H9 (cell line): Measurements from ENCODE around the gene FAM24B. TPM values are rescaled to one million over a fixed set of nuclear protein-coding genes. Genes with fewer than 3 reads are reported as not detected.

Experiments used
- DNase-seq: peaks from one replicate; pipeline ENCODE4 v3.0.0-alpha.2; 2017
- H2AFZ ChIP-seq: one replicate; pipeline ENCODE4 v1.6.1; 2013; ENCODE audit warnings: mild to moderate bottlenecking, low read length, control low read depth, moderate library complexity
- H2AK5ac ChIP-seq: 2 replicates; pipeline ENCODE4 v1.6.1; 2013; ENCODE audit warnings: low read length, control low read depth, mixed read lengths; ENCODE audit not compliant: insufficient read length
- H2BK120ac ChIP-seq: one replicate; pipeline ENCODE4 v1.6.1; 2013; ENCODE audit warnings: low read depth, mild to moderate bottlenecking, low read length, control low read depth, inconsistent platforms; ENCODE audit not compliant: poor library complexity, severe bottlenecking
- H2BK12ac ChIP-seq: 2 replicates; pipeline ENCODE4 v1.6.1; 2013; ENCODE audit warnings: low read length, control low read depth, mixed read lengths, low read depth; ENCODE audit not compliant: insufficient read length
- H2BK15ac ChIP-seq: 2 replicates; pipeline ENCODE4 v1.6.1; 2013; ENCODE audit warnings: low read depth, low read length, control low read depth
- H2BK20ac ChIP-seq: one replicate; pipeline ENCODE4 v1.6.1; 2013; ENCODE audit warnings: low read depth, mild to moderate bottlenecking, low read length, control low read depth, inconsistent platforms; ENCODE audit not compliant: poor library complexity, severe bottlenecking
- H2BK5ac ChIP-seq: 2 replicates; pipeline ENCODE4 v1.6.1; 2013; ENCODE audit warnings: low read length, control low read depth, mixed read lengths; ENCODE audit not compliant: insufficient read length
- H3K14ac ChIP-seq: 2 replicates; pipeline ENCODE4 v1.6.1; 2013; ENCODE audit warnings: low read length, control low read depth; ENCODE audit not compliant: insufficient read depth
- H3K18ac ChIP-seq: 2 replicates; pipeline ENCODE4 v1.6.1; 2013; ENCODE audit warnings: low read depth, mild to moderate bottlenecking, mixed read lengths, low read length, control low read depth; ENCODE audit not compliant: insufficient read length
- H3K23ac ChIP-seq: 2 replicates; pipeline ENCODE4 v1.6.1; 2013; ENCODE audit warnings: low read length, control low read depth, mixed read lengths, low read depth; ENCODE audit not compliant: insufficient read length
- H3K23me2 ChIP-seq: 2 replicates; pipeline ENCODE4 v1.6.1; 2013; ENCODE audit warnings: low read depth, mild to moderate bottlenecking, mixed read lengths, low read length, control low read depth; ENCODE audit not compliant: insufficient read length, poor library complexity, severe bottlenecking
- H3K27ac ChIP-seq: 2 replicates; pipeline ENCODE4 v1.5.1; 2013; ENCODE audit warnings: low read length, control low read depth, mixed read lengths, low read depth; ENCODE audit not compliant: insufficient read length
- H3K27me3 ChIP-seq: 2 replicates; pipeline ENCODE4 v1.6.1; 2013; ENCODE audit warnings: low read length, control low read depth, inconsistent platforms; ENCODE audit not compliant: insufficient read depth
- H3K4ac ChIP-seq: 2 replicates; pipeline ENCODE4 v1.6.1; 2013; ENCODE audit warnings: low read depth, mild to moderate bottlenecking, control low read depth, inconsistent platforms, low read length, moderate library complexity
- H3K4me1 ChIP-seq: 2 replicates; pipeline ENCODE4 v1.6.1; 2013; ENCODE audit warnings: low read length, control low read depth, inconsistent platforms; ENCODE audit not compliant: insufficient read depth
- H3K4me2 ChIP-seq: 2 replicates; pipeline ENCODE4 v1.6.1; 2013; ENCODE audit warnings: low read length, control low read depth, mixed read lengths; ENCODE audit not compliant: insufficient read length, insufficient read depth
- H3K56ac ChIP-seq: 2 replicates; pipeline ENCODE4 v1.6.1; 2013; ENCODE audit warnings: low read depth, mild to moderate bottlenecking, mixed read lengths, low read length, control low read depth; ENCODE audit not compliant: insufficient read length
- H3K79me1 ChIP-seq: 2 replicates; pipeline ENCODE4 v1.6.1; 2013; ENCODE audit warnings: low read depth, mild to moderate bottlenecking, moderate library complexity, low read length, control low read depth, inconsistent platforms; ENCODE audit not compliant: insufficient read depth, poor library complexity, severe bottlenecking
- H3K79me2 ChIP-seq: 2 replicates; pipeline ENCODE4 v1.6.1; 2013; ENCODE audit warnings: low read length, control low read depth, inconsistent platforms; ENCODE audit not compliant: insufficient read depth
- H3K9ac ChIP-seq: 2 replicates; pipeline ENCODE4 v1.6.1; 2013; ENCODE audit warnings: low read length, control low read depth, mixed read lengths; ENCODE audit not compliant: insufficient read length; ENCODE audit errors: extremely low read depth
- H3K9me3 ChIP-seq: one replicate; pipeline ENCODE4 v1.6.1; 2013; ENCODE audit warnings: low read depth, low read length, inconsistent platforms; ENCODE audit not compliant: control insufficient read depth
- H3T11ph ChIP-seq: one replicate; pipeline ENCODE4 v1.6.1; 2013; ENCODE audit warnings: mild to moderate bottlenecking, low read length, control low read depth, inconsistent platforms
- H4K20me1 ChIP-seq: one replicate; pipeline ENCODE4 v1.6.1; 2013; ENCODE audit not compliant: control insufficient read depth, insufficient read length, insufficient read depth
- H4K5ac ChIP-seq: 2 replicates; pipeline ENCODE4 v1.6.1; 2013; ENCODE audit warnings: low read depth, mild to moderate bottlenecking, mixed read lengths, low read length, control low read depth; ENCODE audit not compliant: insufficient read length
- H4K8ac ChIP-seq: replicated peaks from 2 replicates; pipeline ENCODE4 v1.6.1; 2013; ENCODE audit warnings: low read length, control low read depth, mixed read lengths, low read depth; ENCODE audit not compliant: insufficient read length
- H4K91ac ChIP-seq: 2 replicates; pipeline ENCODE4 v1.6.1; 2013; ENCODE audit warnings: low read depth, mild to moderate bottlenecking, moderate library complexity, mixed read lengths, low read length, control low read depth; ENCODE audit not compliant: insufficient read length
- H3K27ac Mint-ChIP-seq, 3 experiments: 2 replicates in 2 of 3; 3 replicates in 1 of 3; pipeline ENCODE4 v1.8.0; 2020 to 2021; ENCODE audit warnings: mixed read lengths in 3 of 3, mild to moderate bottlenecking in 1 of 3, moderate library complexity in 1 of 3
- H3K27me3 Mint-ChIP-seq: 2 replicates; pipeline ENCODE4 v1.8.0; 2021; ENCODE audit warnings: low read depth, mild to moderate bottlenecking, moderate library complexity, mixed read lengths
- H3K36me3 Mint-ChIP-seq, 3 experiments: 2 replicates in 2 of 3; 3 replicates in 1 of 3; pipeline ENCODE4 v1.8.0; 2020 to 2021; ENCODE audit warnings: low read depth in 3 of 3, mixed read lengths in 3 of 3; ENCODE audit not compliant: insufficient read depth in 1 of 3
- H3K4me1 Mint-ChIP-seq, 2 experiments: 2 replicates each; pipeline ENCODE4 v1.8.0; 2020; ENCODE audit warnings: mixed read lengths in 2 of 2
- H3K4me3 Mint-ChIP-seq, 2 experiments: 2 replicates in 1 of 2; 3 replicates in 1 of 2; pipeline ENCODE4 v1.8.0; 2020 to 2021; ENCODE audit warnings: mild to moderate bottlenecking in 2 of 2, mixed read lengths in 2 of 2, moderate library complexity in 1 of 2
- H3K9me3 Mint-ChIP-seq, 2 experiments: 2 replicates in 1 of 2; 3 replicates in 1 of 2; pipeline ENCODE4 v1.8.0; 2020; ENCODE audit warnings: mild to moderate bottlenecking in 2 of 2, mixed read lengths in 2 of 2, moderate library complexity in 1 of 2
- CTCF ChIP-seq: fragments of 200-600 bp; sonication (generic); conservative IDR thresholded peaks from 3 replicates; pipeline ENCODE4 v1.8.0; 2021; ENCODE audit warnings: antibody characterized with exemption, mild to moderate bottlenecking
- WGBS: extraction: QIAGEN DNeasy Blood & Tissue Kit; methylation state at CpG from one replicate; pipeline ENCODE4 v1.1.7; 2013; ENCODE audit warnings: missing lambda C conversion rate, low lambda C conversion rate, mixed read lengths; ENCODE audit not compliant: insufficient read length; ENCODE audit errors: extremely low coverage; 5-methylcytosine and 5-hydroxymethylcytosine counted together
- total RNA-seq: library from RNA; stranded (reverse); gene quantifications from 2 replicates; pipeline ENCODE4 v1.2.1, GENCODE V29; 2021

Gene FAM24B
- total RNA-seq, 1 experiment from 2014 or later, result not detected

- no peak overlapping the region for H3K27ac Mint-ChIP-seq
- H3T11ph ChIP-seq, result no peak overlapping the region
- H2BK12ac ChIP-seq, result no peak overlapping the region
- no CpG with 5 or more reads among the region's 5 CpGs for WGBS
- H3K79me2 ChIP-seq, result no peaks in the 10 kb centered on the region
- no peak overlapping the region for H3K4me2 ChIP-seq
- H2BK20ac ChIP-seq, result no peak overlapping the region
- H4K5ac ChIP-seq, result no peak overlapping the region
- H2AK5ac ChIP-seq, result no peak overlapping the region
- no peak for TF ChIP-seq CTCF
- no peaks in the 10 kb centered on the region for H3K4me1 ChIP-seq
- no peaks in the 10 kb centered on the region for H4K20me1 ChIP-seq
- peak; percentile 76 for DNase-seq
- H3K14ac ChIP-seq, result no peak overlapping the region
- H3K79me1 ChIP-seq, result no peaks in the 10 kb centered on the region
- no peak overlapping the region for H3K4me3 Mint-ChIP-seq
- no peaks in the 10 kb centered on the region for H3K27me3 ChIP-seq
- H2BK15ac ChIP-seq, result no peak overlapping the region
- no peaks in the 10 kb centered on the region for H3K36me3 Mint-ChIP-seq
- no peak overlapping the region for H3K56ac ChIP-seq
- H2BK120ac ChIP-seq, result no peak overlapping the region
- H3K23me2 ChIP-seq, result no peaks in the 10 kb centered on the region
- no peak overlapping the region for H3K27ac ChIP-seq
- no peak overlapping the region for H4K8ac ChIP-seq
- H4K91ac ChIP-seq, result no peak overlapping the region
- H2AFZ ChIP-seq, result no peak overlapping the region
- H3K4ac ChIP-seq, result no peak overlapping the region
- no peaks in the 10 kb centered on the region for H3K9me3 ChIP-seq
- H3K9ac ChIP-seq, result no peak overlapping the region
- peaks cover 0 to 3% of the 10 kb centered on the region in 2 experiments; a peak in 1 of 5 replicates for H3K9me3 Mint-ChIP-seq
- H3K23ac ChIP-seq, result no peak overlapping the region
- H3K4me1 Mint-ChIP-seq, result peaks cover 2 to 9% of the 10 kb centered on the region in 2 experiments; a peak in 3 of 4 replicates
- H2BK5ac ChIP-seq, result no peak overlapping the region
- peaks cover 21% of the 10 kb centered on the region for H3K27me3 Mint-ChIP-seq
- no peak overlapping the region for H3K18ac ChIP-seq
Measured at GRCh38 chr10:122911889-122912484, 32.6 kb upstream of the FAM24B start.
